ENCODE data around the gene TRMO.

Gene TRMO

DNA sequence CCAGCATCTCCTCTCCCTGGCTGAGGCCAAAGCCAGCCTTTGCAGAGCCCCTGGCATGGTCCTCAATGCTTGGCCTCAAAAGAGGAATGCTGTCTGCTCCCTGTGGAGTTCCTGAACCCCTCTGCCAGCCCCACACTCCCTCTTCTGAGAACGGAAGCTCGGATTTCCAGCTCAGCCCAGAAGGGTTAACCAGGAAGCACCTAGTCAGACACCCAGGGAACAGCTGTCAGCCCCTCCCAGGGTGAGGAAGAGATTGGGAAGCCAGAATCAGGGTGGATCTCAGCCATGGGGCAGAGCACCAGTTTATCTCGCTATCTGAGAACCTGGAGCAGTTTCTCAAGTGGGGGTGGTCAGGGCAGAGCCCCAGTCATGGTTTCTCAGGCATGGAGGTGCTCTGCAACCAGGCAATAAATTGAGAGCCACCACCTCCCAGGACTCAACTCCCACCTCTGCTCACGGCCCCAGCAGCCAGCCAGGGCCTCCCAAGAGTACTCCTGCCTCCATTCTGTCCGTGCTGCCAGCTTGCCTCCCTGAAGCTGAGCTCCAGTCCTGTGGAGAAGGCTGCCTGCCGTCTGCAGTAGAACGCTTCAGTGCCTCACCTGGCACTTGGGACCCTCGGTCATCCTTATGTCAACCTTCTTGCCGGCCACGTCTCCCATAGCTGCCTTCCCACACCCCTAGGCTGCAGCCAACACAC lies 61.7 kb downstream of the TRMO start:
- no peaks in the 10 kb centered on the region for H3K36me3 ChIP-seq (ENCODE audit: control insufficient read depth, insufficient read depth, low read length)
- TF ChIP-seq, protein P1, sequence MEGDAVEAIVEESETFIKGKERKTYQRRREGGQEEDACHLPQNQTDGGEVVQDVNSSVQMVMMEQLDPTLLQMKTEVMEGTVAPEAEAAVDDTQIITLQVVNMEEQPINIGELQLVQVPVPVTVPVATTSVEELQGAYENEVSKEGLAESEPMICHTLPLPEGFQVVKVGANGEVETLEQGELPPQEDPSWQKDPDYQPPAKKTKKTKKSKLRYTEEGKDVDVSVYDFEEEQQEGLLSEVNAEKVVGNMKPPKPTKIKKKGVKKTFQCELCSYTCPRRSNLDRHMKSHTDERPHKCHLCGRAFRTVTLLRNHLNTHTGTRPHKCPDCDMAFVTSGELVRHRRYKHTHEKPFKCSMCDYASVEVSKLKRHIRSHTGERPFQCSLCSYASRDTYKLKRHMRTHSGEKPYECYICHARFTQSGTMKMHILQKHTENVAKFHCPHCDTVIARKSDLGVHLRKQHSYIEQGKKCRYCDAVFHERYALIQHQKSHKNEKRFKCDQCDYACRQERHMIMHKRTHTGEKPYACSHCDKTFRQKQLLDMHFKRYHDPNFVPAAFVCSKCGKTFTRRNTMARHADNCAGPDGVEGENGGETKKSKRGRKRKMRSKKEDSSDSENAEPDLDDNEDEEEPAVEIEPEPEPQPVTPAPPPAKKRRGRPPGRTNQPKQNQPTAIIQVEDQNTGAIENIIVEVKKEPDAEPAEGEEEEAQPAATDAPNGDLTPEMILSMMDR (IDR thresholded peaks at IDR 0.05), result no peak
- H3K27me3 ChIP-seq (ENCODE audit: control insufficient read depth, insufficient read depth, low read length), result no peaks in the 10 kb centered on the region
- H3K9ac ChIP-seq, result no peak overlapping the region
- no peak overlapping the region for H3K4me2 ChIP-seq (ENCODE audit: low read length)
- no peaks in the 10 kb centered on the region for H3K9me3 ChIP-seq (ENCODE audit: control insufficient read depth, low read length)
- H2AFZ ChIP-seq, result no peak overlapping the region
- no peak overlapping the region for H3K27ac ChIP-seq
- no peaks in the 10 kb centered on the region for H3K4me1 ChIP-seq
- no peak overlapping the region for H3K4me3 ChIP-seq (ENCODE audit: low read depth, low read length)
- no peaks in the 10 kb centered on the region for H3K79me2 ChIP-seq

DNA sequence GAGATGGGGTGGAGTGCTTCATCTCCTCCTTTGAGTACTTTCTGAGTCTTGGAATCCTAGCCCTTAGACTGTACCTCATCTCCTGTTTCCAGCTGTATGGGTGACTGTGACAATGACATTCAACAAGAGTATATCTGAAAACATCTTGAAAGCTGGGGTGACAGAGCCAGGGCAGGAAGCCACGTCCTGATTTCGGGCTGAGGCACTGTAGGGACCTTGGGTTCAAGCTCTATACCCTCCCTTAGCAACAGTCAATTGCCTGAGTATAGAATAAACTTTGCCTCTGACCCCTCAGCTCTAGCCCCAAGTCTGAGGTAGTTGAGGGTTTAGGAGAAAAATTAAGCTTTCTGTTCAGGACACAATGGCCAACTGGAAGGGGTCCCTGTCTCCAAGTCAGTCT lies 63.0 kb downstream of the TRMO start:
- Histone ChIP-seq H3K79me2 (no peaks in the 10 kb centered on the region), H3K9ac (no peak overlapping the region), H3K4me1 (no peaks in the 10 kb centered on the region), H2AFZ (no peak overlapping the region), H3K4me2 (ENCODE audit: low read length) (no peak overlapping the region), H3K9me3 (ENCODE audit: control insufficient read depth, low read length) (no peaks in the 10 kb centered on the region), H3K4me3 (ENCODE audit: low read depth, low read length) (no peak overlapping the region), H3K27ac (no peak overlapping the region), H3K36me3 (ENCODE audit: control insufficient read depth, insufficient read depth, low read length) (no peaks in the 10 kb centered on the region), H3K27me3 (ENCODE audit: control insufficient read depth, insufficient read depth, low read length) (peaks cover 9% of the 10 kb centered on the region)
- TF ChIP-seq, protein P1 (IDR thresholded peaks at IDR 0.05), result no peak

DNA sequence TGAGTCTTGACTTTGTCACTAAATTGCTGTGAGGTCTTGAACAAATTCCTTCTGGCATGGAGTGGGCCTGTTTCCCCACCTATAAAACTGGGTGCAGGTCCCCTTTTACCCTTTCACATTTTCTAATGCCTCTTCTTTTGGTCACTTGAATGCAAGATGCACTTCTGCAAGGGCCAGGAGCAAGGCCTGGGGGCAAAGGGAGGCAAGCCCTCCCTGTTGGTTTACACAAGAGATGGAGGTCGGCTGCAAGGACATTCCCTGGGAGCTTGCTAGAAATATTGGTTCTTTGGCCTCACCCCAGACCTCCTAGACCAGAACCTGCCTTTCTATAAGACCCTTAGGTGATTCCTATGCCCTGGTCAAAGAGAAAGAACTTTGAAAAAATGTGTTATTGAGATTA lies 63.5 kb downstream of the TRMO start:
- TF ChIP-seq, protein P1 (IDR thresholded peaks at IDR 0.05), result no peak
- no peaks in the 10 kb centered on the region for H3K9me3 ChIP-seq (ENCODE audit: control insufficient read depth, low read length)
- no peaks in the 10 kb centered on the region for H3K79me2 ChIP-seq
- H3K4me3 ChIP-seq (ENCODE audit: low read depth, low read length), result no peak overlapping the region
- H3K27ac ChIP-seq, result no peak overlapping the region
- no peaks in the 10 kb centered on the region for H3K36me3 ChIP-seq (ENCODE audit: control insufficient read depth, insufficient read depth, low read length)
- H3K9ac ChIP-seq, result no peak overlapping the region
- H3K4me2 ChIP-seq (ENCODE audit: low read length), result no peak overlapping the region
- H3K4me1 ChIP-seq, result no peaks in the 10 kb centered on the region
- peaks cover 9% of the 10 kb centered on the region for H3K27me3 ChIP-seq (ENCODE audit: control insufficient read depth, insufficient read depth, low read length)
- H2AFZ ChIP-seq, result no peak overlapping the region

DNA sequence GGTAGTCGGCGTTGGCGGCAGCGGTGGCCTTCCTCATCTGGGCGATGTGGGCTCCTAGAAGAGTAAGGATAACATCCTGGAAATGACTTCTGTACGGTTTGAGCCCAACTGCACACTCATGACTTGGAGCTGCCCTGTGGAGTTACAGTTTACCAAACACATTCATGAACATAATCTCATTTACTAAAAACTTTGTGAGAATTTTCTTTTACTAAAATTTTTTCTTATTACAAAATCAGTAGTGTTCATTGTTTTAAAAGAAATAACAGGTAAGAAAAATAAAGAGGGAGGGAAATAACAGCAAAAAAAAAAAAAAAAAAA lies 63.9 kb downstream of the TRMO start:
- Histone ChIP-seq H3K4me3 (ENCODE audit: low read depth, low read length) (no peak overlapping the region), H3K79me2 (no peaks in the 10 kb centered on the region), H2AFZ (no peak overlapping the region), H3K9ac (no peak overlapping the region), H3K9me3 (ENCODE audit: control insufficient read depth, low read length) (no peaks in the 10 kb centered on the region), H3K27me3 (ENCODE audit: control insufficient read depth, insufficient read depth, low read length) (peaks cover 12% of the 10 kb centered on the region), H3K36me3 (ENCODE audit: control insufficient read depth, insufficient read depth, low read length) (no peaks in the 10 kb centered on the region), H3K4me2 (ENCODE audit: low read length) (no peak overlapping the region), H3K27ac (no peak overlapping the region), H3K4me1 (no peaks in the 10 kb centered on the region)
- TF ChIP-seq, protein P1 (IDR thresholded peaks at IDR 0.05), result no peak

Measured in parathyroid adenoma (tissue), 2 donors.